Measurements from ENCODE around the gene MMP20. TPM values are rescaled to one million over a fixed set of nuclear protein-coding genes. Genes with fewer than 3 reads are reported as not detected.

The MMP20 gene
- total RNA-seq, 1 experiment from 2014 or later = not detected

DNA sequence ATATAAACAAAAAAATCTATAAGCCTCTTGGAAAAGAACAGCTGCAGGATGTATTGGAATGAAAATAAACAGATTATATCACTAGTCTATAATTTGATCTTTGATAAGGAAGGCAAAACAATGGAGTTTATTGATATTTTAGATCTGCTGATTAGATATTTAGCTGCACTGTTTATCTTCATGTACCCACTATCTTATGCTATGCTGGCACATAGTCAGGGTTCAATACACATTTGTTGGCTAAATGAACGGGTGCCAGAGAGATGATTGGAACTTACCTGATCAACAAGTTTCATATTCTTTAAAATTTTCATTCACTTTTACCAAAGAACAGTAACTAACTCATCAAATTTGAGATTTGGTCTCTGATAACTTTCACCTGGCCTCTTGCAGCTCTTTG, 26.9 kb downstream of the MMP20 start:
- Histone ChIP-seq H3K4me3 (ENCODE audit: low read depth, low read length, poor library complexity, severe bottlenecking) (no peak overlapping the region), H3K4me1 (ENCODE audit: insufficient read depth, low read length, poor library complexity, severe bottlenecking) (peaks cover 4% of the 10 kb centered on the region), H3K27ac (ENCODE audit: low read depth, low read length, poor library complexity, severe bottlenecking) (no peak overlapping the region), H3K9me3 (ENCODE audit: low read depth, low read length, poor library complexity, severe bottlenecking) (no peaks in the 10 kb centered on the region), H3K27me3 (replicated peaks; ENCODE audit: insufficient read depth, low read depth, low read length, poor library complexity) (no peaks in the 10 kb centered on the region), H3K36me3 (ENCODE audit: insufficient read depth, low read length, poor library complexity, severe bottlenecking) (no peaks in the 10 kb centered on the region)
- no TSS peak for BruUV-seq (replicated peaks)
- intact Hi-C loops (cut with micrococcal nuclease; ENCODE audit: unreplicated experiment) = no loop called here
- DNase-seq (ENCODE audit: low spot score) = no peak
- ChIA-PET CTCF (no interaction called here), POLR2A (ENCODE audit: low non-redundant PET) (no interaction called here)
- no peak for TF ChIP-seq EZH2 (IDR thresholded peaks at IDR 0.05; ENCODE audit: borderline replicate concordance, low read depth, low read length, poor library complexity, severe bottlenecking)
- TF ChIP-seq, protein P1, sequence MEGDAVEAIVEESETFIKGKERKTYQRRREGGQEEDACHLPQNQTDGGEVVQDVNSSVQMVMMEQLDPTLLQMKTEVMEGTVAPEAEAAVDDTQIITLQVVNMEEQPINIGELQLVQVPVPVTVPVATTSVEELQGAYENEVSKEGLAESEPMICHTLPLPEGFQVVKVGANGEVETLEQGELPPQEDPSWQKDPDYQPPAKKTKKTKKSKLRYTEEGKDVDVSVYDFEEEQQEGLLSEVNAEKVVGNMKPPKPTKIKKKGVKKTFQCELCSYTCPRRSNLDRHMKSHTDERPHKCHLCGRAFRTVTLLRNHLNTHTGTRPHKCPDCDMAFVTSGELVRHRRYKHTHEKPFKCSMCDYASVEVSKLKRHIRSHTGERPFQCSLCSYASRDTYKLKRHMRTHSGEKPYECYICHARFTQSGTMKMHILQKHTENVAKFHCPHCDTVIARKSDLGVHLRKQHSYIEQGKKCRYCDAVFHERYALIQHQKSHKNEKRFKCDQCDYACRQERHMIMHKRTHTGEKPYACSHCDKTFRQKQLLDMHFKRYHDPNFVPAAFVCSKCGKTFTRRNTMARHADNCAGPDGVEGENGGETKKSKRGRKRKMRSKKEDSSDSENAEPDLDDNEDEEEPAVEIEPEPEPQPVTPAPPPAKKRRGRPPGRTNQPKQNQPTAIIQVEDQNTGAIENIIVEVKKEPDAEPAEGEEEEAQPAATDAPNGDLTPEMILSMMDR (conservative IDR thresholded peaks at IDR 0.05; ENCODE audit: low read depth, low read length) = no peak

DNA sequence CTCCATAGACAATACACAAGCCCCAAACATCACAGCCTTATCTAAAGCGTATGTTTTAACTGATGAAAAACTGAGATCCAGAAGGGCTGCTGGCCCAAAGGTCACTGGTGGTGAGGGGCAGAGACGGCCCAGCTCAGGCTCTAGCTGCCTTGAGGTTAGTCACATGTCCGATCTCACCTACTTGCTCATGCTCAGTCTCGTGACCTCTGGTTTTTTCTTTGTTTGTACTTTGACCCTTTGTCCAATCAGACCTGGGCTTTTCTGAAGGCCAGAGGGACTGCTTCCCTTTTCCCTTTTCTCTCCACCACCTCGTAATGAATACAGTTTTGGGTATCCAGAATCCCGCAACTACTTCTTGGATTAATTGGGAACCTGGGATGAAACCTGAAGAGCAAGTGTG, 28.6 kb downstream of the MMP20 start:
- Histone ChIP-seq H3K27ac (ENCODE audit: low read depth, low read length, poor library complexity, severe bottlenecking) (no peak overlapping the region), H3K27me3 (replicated peaks; ENCODE audit: insufficient read depth, low read depth, low read length, poor library complexity) (no peaks in the 10 kb centered on the region), H3K9me3 (ENCODE audit: low read depth, low read length, poor library complexity, severe bottlenecking) (no peaks in the 10 kb centered on the region), H3K4me1 (ENCODE audit: insufficient read depth, low read length, poor library complexity, severe bottlenecking) (peaks cover 4% of the 10 kb centered on the region), H3K36me3 (ENCODE audit: insufficient read depth, low read length, poor library complexity, severe bottlenecking) (no peaks in the 10 kb centered on the region), H3K4me3 (ENCODE audit: low read depth, low read length, poor library complexity, severe bottlenecking) (no peak overlapping the region)
- ChIA-PET POLR2A (ENCODE audit: low non-redundant PET) (interaction anchor here (0.7 kb wide), 1 partner anchor 547 kb away, joined by 3 read pairs; no protein-coding TSS in a partner anchor), CTCF (no interaction called here)
- intact Hi-C loops (cut with micrococcal nuclease; ENCODE audit: unreplicated experiment) = no loop called here
- no peak for DNase-seq (ENCODE audit: low spot score)
- no TSS peak for BruUV-seq (replicated peaks)
- TF ChIP-seq, protein P1 (conservative IDR thresholded peaks at IDR 0.05; ENCODE audit: low read depth, low read length) = no peak
- TF ChIP-seq EZH2 (IDR thresholded peaks at IDR 0.05; ENCODE audit: borderline replicate concordance, low read depth, low read length, poor library complexity, severe bottlenecking) = no peak

DNA sequence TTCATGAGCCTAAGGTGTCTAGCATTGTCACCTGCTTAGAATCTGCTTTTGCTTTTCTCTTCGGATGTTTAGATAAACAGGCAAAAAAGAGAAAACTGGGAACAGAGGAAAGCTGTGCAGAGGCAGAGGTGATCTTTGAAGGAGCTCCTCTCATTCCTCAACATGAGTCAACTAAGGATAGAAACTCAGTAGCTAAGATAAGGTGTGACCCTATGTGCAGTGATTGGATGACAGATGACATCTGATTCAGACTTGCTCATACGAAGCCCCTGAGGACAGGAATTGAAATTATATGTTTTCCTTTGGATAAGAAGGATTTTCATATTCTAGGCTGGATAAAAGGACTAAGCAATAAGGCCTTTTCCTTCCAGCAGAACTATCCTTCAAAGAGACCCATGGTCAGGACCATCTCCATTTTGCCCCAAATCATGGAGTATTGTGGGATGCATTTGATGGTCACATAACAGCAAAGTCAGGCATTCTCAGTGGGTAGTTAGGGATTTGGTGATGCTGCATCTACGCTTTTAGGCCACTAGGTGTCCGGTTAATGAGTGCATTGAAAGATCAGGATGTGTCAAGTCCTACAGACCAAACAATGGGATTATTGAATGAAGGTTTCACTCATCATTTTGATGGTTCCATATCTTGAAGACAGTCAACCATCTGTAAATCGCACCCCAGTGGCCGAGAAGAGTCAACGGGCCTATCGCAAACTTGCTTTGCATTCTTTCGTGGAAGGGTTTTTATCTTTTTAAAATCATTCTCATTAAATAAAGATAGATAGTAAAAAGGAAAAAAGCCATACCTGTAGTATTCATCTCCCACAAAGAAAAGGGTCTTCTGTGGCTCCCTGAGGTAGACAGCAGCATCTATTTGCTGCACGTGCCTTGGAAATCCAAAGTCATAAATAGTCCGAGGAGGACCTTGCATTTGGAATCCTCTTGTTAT, 32.2 kb downstream of the MMP20 start:
- Histone ChIP-seq H3K27ac (ENCODE audit: low read depth, low read length, poor library complexity, severe bottlenecking) (no peak overlapping the region), H3K4me3 (ENCODE audit: low read depth, low read length, poor library complexity, severe bottlenecking) (no peak overlapping the region), H3K27me3 (replicated peaks; ENCODE audit: insufficient read depth, low read depth, low read length, poor library complexity) (no peaks in the 10 kb centered on the region), H3K9me3 (ENCODE audit: low read depth, low read length, poor library complexity, severe bottlenecking) (no peaks in the 10 kb centered on the region), H3K36me3 (ENCODE audit: insufficient read depth, low read length, poor library complexity, severe bottlenecking) (no peaks in the 10 kb centered on the region), H3K4me1 (ENCODE audit: insufficient read depth, low read length, poor library complexity, severe bottlenecking) (no peaks in the 10 kb centered on the region)
- CTCF ChIA-PET = interaction anchor here (1.3 kb wide), 1 partner anchor 74 kb away, joined by 3 read pairs; no protein-coding TSS in a partner anchor
- POLR2A ChIA-PET (ENCODE audit: low non-redundant PET) = no interaction called here
- TF ChIP-seq, protein P1 (conservative IDR thresholded peaks at IDR 0.05; ENCODE audit: low read depth, low read length) = peak; percentile 73
- TF ChIP-seq EZH2 (IDR thresholded peaks at IDR 0.05; ENCODE audit: borderline replicate concordance, low read depth, low read length, poor library complexity, severe bottlenecking) = no peak
- BruUV-seq (replicated peaks) = no TSS peak
- intact Hi-C loops (cut with micrococcal nuclease; ENCODE audit: unreplicated experiment) = loop anchor here (5.0 kb wide), 1 partner anchor 74 kb away; no protein-coding TSS in a partner anchor
- DNase-seq (ENCODE audit: low spot score) = peak; percentile 64
